Fibroblast of upper back skin (primary cell): ENCODE measurements around the gene FAM117B.

Experiments
- DNase-seq: peaks from one replicate; pipeline ENCODE4 v3.0.0-alpha.2; 2013

Gene FAM117B

GRCh38 chr2:202763916-202764315, 129.1 kb downstream of the FAM117B start:
- no peak for DNase-seq

- no peak for DNase-seq
Measured at GRCh38 chr2:202764991-202765390, 130.2 kb downstream of the FAM117B start.

GRCh38 chr2:202765436-202765835, 130.7 kb downstream of the FAM117B start:
- DNase-seq: no peak

- no peak for DNase-seq
Measured at GRCh38 chr2:202768273-202768672, 133.5 kb downstream of the FAM117B start.

GRCh38 chr2:202769201-202769600, 134.4 kb downstream of the FAM117B start:
- DNase-seq: no peak

GRCh38 chr2:202771336-202771735, 136.6 kb downstream of the FAM117B start:
- DNase-seq: peak; percentile 22

- peak; percentile 40 for DNase-seq
Measured at GRCh38 chr2:202771741-202772460, 137.1 kb downstream of the FAM117B start.

GRCh38 chr2:202773301-202773973, 138.7 kb downstream of the FAM117B start:
- no peak for DNase-seq

GRCh38 chr2:202774104-202774503, 139.3 kb downstream of the FAM117B start:
- DNase-seq: no peak

- DNase-seq: no peak
Measured at GRCh38 chr2:202778217-202778616, 143.4 kb downstream of the FAM117B start.

GRCh38 chr2:202780514-202781021, 145.8 kb downstream of the FAM117B start:
- DNase-seq: peak; percentile 31

GRCh38 chr2:202782940-202783558, 148.3 kb downstream of the FAM117B start:
- no peak for DNase-seq

- no peak for DNase-seq
Measured at GRCh38 chr2:202786842-202787241, 152.1 kb downstream of the FAM117B start.

GRCh38 chr2:202790676-202791075, 155.9 kb downstream of the FAM117B start:
- no peak for DNase-seq

GRCh38 chr2:202797944-202798343, 163.2 kb downstream of the FAM117B start:
- DNase-seq: no peak

GRCh38 chr2:202805911-202806310, 171.1 kb downstream of the FAM117B start:
- peak; percentile 13 for DNase-seq

- DNase-seq: peak; percentile 62
Measured at GRCh38 chr2:202807431-202808138, 172.8 kb downstream of the FAM117B start.

GRCh38 chr2:202808754-202809153, 174.0 kb downstream of the FAM117B start:
- no peak for DNase-seq

GRCh38 chr2:202813387-202813786, 178.6 kb downstream of the FAM117B start:
- no peak for DNase-seq

GRCh38 chr2:202814226-202814625, 179.5 kb downstream of the FAM117B start:
- no peak for DNase-seq

- peak; percentile 23 for DNase-seq
Measured at GRCh38 chr2:202815548-202816360, 181.0 kb downstream of the FAM117B start.

- no peak for DNase-seq
Measured at GRCh38 chr2:202817771-202818170, 183.0 kb downstream of the FAM117B start.
